ENCODE measurements around the gene SLC1A1. TPM values are rescaled to one million over a fixed set of nuclear protein-coding genes. Genes with fewer than 3 reads are reported as not detected.

Gene SLC1A1
- total RNA-seq, 4 donors from 2014 or later, result 48.4 to 56.7 (median 49.7) TPM

DNA sequence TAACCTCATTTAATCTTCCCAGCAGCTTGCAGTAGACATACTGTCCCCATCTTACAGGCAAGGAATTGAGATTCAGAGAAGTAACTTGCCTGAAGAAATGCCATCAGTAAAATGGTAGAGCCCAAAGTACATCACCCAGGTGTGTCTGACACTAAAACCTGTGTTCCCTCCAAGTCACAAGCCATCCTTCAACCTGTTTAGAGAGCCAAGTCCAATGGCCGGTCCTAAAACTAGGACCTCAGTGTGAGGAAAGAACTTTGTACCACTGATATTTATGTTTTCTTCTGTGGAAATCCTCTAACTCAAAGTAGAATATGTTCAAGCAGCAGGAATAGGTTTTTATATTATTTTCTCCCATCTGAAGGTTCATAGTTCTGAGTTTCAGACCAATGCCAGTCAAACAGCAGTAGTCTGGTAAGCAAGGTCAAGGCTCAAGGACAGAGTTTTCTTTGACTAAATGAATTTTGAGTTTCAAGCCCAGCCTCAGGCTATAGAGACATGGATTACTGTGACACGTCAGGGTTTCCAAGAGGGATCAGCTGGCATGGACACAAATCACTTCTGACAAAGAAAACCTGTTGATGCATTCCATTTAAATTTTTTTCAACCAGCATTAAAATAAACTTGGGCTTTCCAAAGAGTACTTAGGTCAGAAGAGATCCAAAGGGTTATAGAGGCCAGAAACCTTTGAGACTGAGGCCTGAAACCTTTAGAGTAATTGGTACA, 90.9 kb downstream of the SLC1A1 start:
- Histone ChIP-seq H3K4me3 (replicated peaks in 1 of 3) (no peak overlapping the region), H3K27me3 (no peaks in the 10 kb centered on the region), H3K27ac (peak overlapping the region; percentile 91 to 96 (median 95)), H3K36me3 (peaks cover 3 to 19% of the 10 kb centered on the region in 2 donors), H3K9me3 (no peaks in the 10 kb centered on the region), H3K4me1 (peaks cover 42 to 55% of the 10 kb centered on the region in 2 donors)
- peak; percentile 77 for DNase-seq
- 71 to 75% methylated on average over 2 of the region's 2 CpGs for WGBS, 2 donors
- intact Hi-C loops (cut with DNase I), result no loop called here
- TF ChIP-seq, protein P1, sequence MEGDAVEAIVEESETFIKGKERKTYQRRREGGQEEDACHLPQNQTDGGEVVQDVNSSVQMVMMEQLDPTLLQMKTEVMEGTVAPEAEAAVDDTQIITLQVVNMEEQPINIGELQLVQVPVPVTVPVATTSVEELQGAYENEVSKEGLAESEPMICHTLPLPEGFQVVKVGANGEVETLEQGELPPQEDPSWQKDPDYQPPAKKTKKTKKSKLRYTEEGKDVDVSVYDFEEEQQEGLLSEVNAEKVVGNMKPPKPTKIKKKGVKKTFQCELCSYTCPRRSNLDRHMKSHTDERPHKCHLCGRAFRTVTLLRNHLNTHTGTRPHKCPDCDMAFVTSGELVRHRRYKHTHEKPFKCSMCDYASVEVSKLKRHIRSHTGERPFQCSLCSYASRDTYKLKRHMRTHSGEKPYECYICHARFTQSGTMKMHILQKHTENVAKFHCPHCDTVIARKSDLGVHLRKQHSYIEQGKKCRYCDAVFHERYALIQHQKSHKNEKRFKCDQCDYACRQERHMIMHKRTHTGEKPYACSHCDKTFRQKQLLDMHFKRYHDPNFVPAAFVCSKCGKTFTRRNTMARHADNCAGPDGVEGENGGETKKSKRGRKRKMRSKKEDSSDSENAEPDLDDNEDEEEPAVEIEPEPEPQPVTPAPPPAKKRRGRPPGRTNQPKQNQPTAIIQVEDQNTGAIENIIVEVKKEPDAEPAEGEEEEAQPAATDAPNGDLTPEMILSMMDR (IDR thresholded peaks at IDR 0.05), result no peak
- no peak for TF ChIP-seq POLR2A (IDR thresholded peaks at IDR 0.05)

DNA sequence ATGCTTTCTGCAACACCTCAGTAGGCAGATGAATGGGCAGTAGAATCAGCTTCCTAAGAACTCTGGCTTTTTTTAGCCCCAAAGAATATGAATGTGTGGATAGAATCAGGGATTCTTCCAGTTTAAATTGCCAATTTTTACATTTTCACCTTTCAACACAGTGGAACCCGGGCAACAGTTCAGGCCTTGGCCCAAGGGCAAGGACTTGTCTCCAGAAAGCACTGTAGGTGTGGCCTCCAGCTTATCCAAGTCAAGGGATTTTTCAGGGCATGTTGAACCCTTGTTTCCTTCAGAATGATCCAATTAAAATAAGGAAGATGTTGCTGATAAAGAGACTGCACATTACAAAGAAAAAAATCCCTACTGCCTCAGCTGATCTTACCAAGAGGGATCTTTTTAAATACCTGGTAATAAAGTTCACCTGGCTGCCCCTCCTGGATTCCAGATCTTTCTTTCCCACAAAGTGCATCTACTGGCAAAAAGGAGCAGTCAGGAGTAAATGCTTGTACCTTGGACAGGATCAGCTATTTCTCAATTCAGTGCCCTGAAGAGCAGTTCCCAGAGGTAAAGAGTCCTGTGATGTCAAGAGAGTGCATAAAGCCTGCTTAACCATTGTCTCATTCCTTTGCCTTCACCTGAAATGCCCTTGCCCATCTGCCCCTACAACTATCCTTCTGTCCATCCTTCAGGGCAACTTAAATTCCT, 91.7 kb downstream of the SLC1A1 start:
- peaks cover 44 to 57% of the 10 kb centered on the region in 2 donors for H3K4me1 ChIP-seq
- peaks cover 0 to 12% of the 10 kb centered on the region in 2 donors for H3K36me3 ChIP-seq
- TF ChIP-seq, protein P1 (IDR thresholded peaks at IDR 0.05), result no peak
- TF ChIP-seq POLR2A (IDR thresholded peaks at IDR 0.05), result no peak
- no peaks in the 10 kb centered on the region for H3K9me3 ChIP-seq
- H3K27ac ChIP-seq, result peak overlapping the region; percentile 91 to 96 (median 95)
- peak in 1 of 2 donors; percentile 17 for DNase-seq
- no peaks in the 10 kb centered on the region for H3K27me3 ChIP-seq
- H3K4me3 ChIP-seq (replicated peaks in 1 of 3), result no peak overlapping the region
- 33% methylated on average over 1 of the region's 1 CpG for WGBS, 2 donors
- intact Hi-C loops (cut with DNase I), result no loop called here

DNA sequence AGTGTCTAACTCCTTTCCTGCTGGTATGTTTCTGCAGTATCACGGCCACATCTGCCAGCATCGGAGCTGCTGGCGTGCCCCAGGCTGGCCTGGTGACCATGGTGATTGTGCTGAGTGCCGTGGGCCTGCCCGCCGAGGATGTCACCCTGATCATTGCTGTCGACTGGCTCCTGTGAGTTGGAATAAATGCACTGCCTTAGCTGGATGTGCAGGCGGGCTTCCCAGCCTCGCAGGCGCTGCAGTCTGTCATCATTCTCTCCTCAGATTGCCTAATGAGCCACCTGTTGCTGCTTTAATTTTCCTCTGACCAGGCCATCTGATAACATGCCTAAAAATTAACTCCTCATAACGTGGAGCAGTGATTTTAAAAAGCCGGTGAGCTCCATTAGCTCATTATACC, 92.7 kb downstream of the SLC1A1 start:
- intact Hi-C loops (cut with DNase I), result no loop called here
- peaks cover 53 to 67% of the 10 kb centered on the region in 2 donors for H3K4me1 ChIP-seq
- peaks cover 0 to 11% of the 10 kb centered on the region in 2 donors for H3K36me3 ChIP-seq
- peak overlapping the region; percentile 13 to 96 (median 95) for H3K27ac ChIP-seq
- H3K9me3 ChIP-seq, result no peaks in the 10 kb centered on the region
- no peak for TF ChIP-seq POLR2A (IDR thresholded peaks at IDR 0.05)
- TF ChIP-seq, protein P1 (IDR thresholded peaks at IDR 0.05), result no peak
- WGBS, 2 donors, result 85 to 96% methylated on average over 10 to 12 of the region's 12 CpGs
- no peaks in the 10 kb centered on the region for H3K27me3 ChIP-seq
- DNase-seq, result no peak
- H3K4me3 ChIP-seq (replicated peaks in 1 of 3), result no peak overlapping the region

DNA sequence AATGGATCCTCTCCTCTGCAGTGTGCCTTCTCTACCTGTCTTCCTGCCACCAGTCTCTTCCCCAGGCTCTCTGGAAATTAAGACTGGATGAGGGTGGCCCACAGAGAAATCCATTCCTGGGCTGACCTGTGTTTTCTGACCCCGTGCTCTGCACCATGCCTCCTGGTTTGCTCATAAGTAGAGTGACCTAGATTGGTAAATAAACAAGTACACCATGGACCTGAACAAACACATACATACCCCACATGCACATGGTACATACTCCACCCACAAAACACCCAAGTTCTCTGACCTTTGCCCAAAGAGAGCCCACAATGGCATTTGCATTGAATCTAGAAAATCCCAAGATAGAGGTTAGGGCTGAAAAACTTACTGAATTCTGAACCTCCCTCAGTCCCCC, 94.4 kb downstream of the SLC1A1 start:
- peak overlapping the region in 2 of 3 donors; percentile 95 to 96 for H3K27ac ChIP-seq
- WGBS, 2 donors, result 89 to 100% methylated on average over 1 of the region's 1 CpG
- intact Hi-C loops (cut with DNase I), result no loop called here
- no peaks in the 10 kb centered on the region for H3K27me3 ChIP-seq
- H3K9me3 ChIP-seq, result no peaks in the 10 kb centered on the region
- H3K4me1 ChIP-seq, result peaks cover 57 to 67% of the 10 kb centered on the region in 2 donors
- no peak for TF ChIP-seq POLR2A (IDR thresholded peaks at IDR 0.05)
- TF ChIP-seq, protein P1 (IDR thresholded peaks at IDR 0.05), result no peak
- no peak for DNase-seq
- H3K4me3 ChIP-seq (replicated peaks in 1 of 3), result no peak overlapping the region
- peaks cover 0 to 11% of the 10 kb centered on the region in 2 donors for H3K36me3 ChIP-seq

DNA sequence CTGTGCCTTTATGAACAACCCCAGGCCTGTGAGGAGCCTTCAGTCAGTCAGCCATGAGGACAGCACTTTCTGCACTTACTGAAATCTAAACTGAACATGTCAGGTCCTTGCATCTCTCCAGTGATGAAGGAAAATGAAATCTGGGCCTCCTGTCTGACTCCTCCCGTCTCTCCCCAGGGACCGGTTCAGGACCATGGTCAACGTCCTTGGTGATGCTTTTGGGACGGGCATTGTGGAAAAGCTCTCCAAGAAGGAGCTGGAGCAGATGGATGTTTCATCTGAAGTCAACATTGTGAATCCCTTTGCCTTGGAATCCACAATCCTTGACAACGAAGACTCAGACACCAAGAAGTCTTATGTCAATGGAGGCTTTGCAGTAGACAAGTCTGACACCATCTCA, 94.9 kb downstream of the SLC1A1 start:
- intact Hi-C loops (cut with DNase I), result no loop called here
- peaks cover 55 to 67% of the 10 kb centered on the region in 2 donors for H3K4me1 ChIP-seq
- H3K9me3 ChIP-seq, result no peaks in the 10 kb centered on the region
- H3K27ac ChIP-seq, result peak overlapping the region in 1 of 3 donors; percentile 95
- TF ChIP-seq POLR2A (IDR thresholded peaks at IDR 0.05), result no peak
- TF ChIP-seq, protein P1 (IDR thresholded peaks at IDR 0.05), result no peak
- H3K27me3 ChIP-seq, result no peaks in the 10 kb centered on the region
- H3K36me3 ChIP-seq, result peaks cover 0 to 11% of the 10 kb centered on the region in 2 donors
- no peak overlapping the region for H3K4me3 ChIP-seq (replicated peaks in 1 of 3)
- no peak for DNase-seq
- 95 to 98% methylated on average over 5 of the region's 5 CpGs for WGBS, 2 donors
